Ascending aorta (tissue), 2 donors: Measurements from ENCODE around the gene BTBD1. TPM values are rescaled to one million over a fixed set of nuclear protein-coding genes. Genes with fewer than 3 reads are reported as not detected.
"Not testable (repeated sequence)": the region's sequence is repeated elsewhere in the genome, so short reads cannot be mapped to it uniquely, and the experiment has no call there.

ENCODE experiments used
- DNase-seq, 2 donors: peaks; one replicate each; pipeline ENCODE4 v3.0.0-alpha.2; 2019; ENCODE audit warnings: low spot score in 2 of 2
- H3K27ac ChIP-seq, 2 donors: fragments of 200-600 bp; sonication (generic); one replicate each; pipeline ENCODE4 v1.5.1; 2016 to 2017; ENCODE audit warnings: mild to moderate bottlenecking in 1 of 2
- H3K27me3 ChIP-seq: fragments of 200-600 bp; sonication (generic); one replicate; pipeline ENCODE4 v1.5.1; 2017
- H3K36me3 ChIP-seq, 2 donors: fragments of 200-600 bp; sonication (generic); one replicate each; pipeline ENCODE4 v1.5.1; 2016
- H3K4me1 ChIP-seq, 2 donors: fragments of 200-600 bp; sonication (generic); one replicate each; pipeline ENCODE4 v1.5.1; 2016 to 2017; ENCODE audit warnings: mild to moderate bottlenecking in 1 of 2
- H3K4me3 ChIP-seq, 2 donors: fragments of 200-600 bp; sonication (generic); one replicate each; pipeline ENCODE4 v1.5.1; 2016 to 2017; ENCODE audit warnings: mild to moderate bottlenecking in 1 of 2
- H3K9me3 ChIP-seq, 2 donors: fragments of 200-600 bp; sonication (generic); one replicate each; pipeline ENCODE4 v1.5.1; 2016
- CTCF ChIP-seq, 3 experiments: fragments of 200-600 bp in 2 of 3; fragments of 450-650 bp in 1 of 3; sonication (generic) in 2 of 3; IDR thresholded peaks; one replicate each; pipeline ENCODE4 v1.5.1; 2016 to 2019; ENCODE audit warnings: antibody characterized with exemption in 3 of 3, mild to moderate bottlenecking in 1 of 3, moderate library complexity in 1 of 3
- intact Hi-C: fragments of 100-400 bp; cut with DNase I; formaldehyde crosslinking; loops from one replicate; pipeline ENCODE4 v1.15.1; 2023
- total RNA-seq: library from RNA; depleted of rRNA; stranded (reverse); fragments of >200 nt; gene quantifications from one replicate; pipeline ENCODE4 v1.1.0, GENCODE V29; 2016

The BTBD1 gene
- total RNA-seq, 1 donor from 2014 or later, result 63.9 TPM

GRCh38 chr15:83012076-83012426 lies 55.0 kb downstream of the BTBD1 start:
- TF ChIP-seq CTCF (IDR thresholded peaks at IDR 0.05), result no peak
- Histone ChIP-seq H3K27me3 (no peaks in the 10 kb centered on the region), H3K27ac (peak overlapping the region; percentile 74 to 79), H3K4me1 (peaks cover 9 to 15% of the 10 kb centered on the region in 2 donors), H3K36me3 (peaks cover 26 to 28% of the 10 kb centered on the region in 2 donors), H3K4me3 (peak overlapping the region; percentile 87 to 96), H3K9me3 (no peaks in the 10 kb centered on the region)
- intact Hi-C loops, result loop anchor here (5.0 kb wide), 1 partner anchor 40 kb away; no protein-coding TSS in a partner anchor
- DNase-seq, result no peak

GRCh38 chr15:83011271-83012075 lies 55.6 kb downstream of the BTBD1 start, which contains the start of gene C15orf40:
C15orf40 (minus strand) TSS chr15:83011639; CDS start chr15:83011607, 32 bp downstream.
- peak; percentile 46 to 81 (median 80) for TF ChIP-seq CTCF (IDR thresholded peaks at IDR 0.05)
- Histone ChIP-seq H3K27ac (peak within 1 kb of the TSS; percentile 74 to 79), H3K9me3 (no peaks in the 10 kb centered on the region), H3K27me3 (no peaks in the 10 kb centered on the region), H3K36me3 (peaks cover 27 to 28% of the 10 kb centered on the region in 2 donors), H3K4me3 (peak within 1 kb of the TSS; percentile 87 to 96), H3K4me1 (peaks cover 9 to 15% of the 10 kb centered on the region in 2 donors)
- intact Hi-C loops, result loop anchor here (1.0 to 5.0 kb wide), 4 partner anchors 25 to 195 kb away; partner anchors contain the start of genes BTBD1, HDGFL3 and RAMAC
- DNase-seq, result peak; percentile 48 to 92

- DNase-seq, result peak; percentile 23 to 83
- peak; percentile 52 to 57 (median 54) for TF ChIP-seq CTCF (IDR thresholded peaks at IDR 0.05)
- intact Hi-C loops, result loop anchor here (1.0 to 5.0 kb wide), 4 partner anchors 24 to 196 kb away; partner anchors contain the start of genes BTBD1, HDGFL3 and RAMAC
- Histone ChIP-seq H3K36me3 (peaks cover 25 to 30% of the 10 kb centered on the region in 2 donors), H3K27me3 (no peaks in the 10 kb centered on the region), H3K27ac (peak overlapping the region; percentile 74 to 79), H3K4me3 (peak overlapping the region; percentile 87 to 96), H3K4me1 (peaks cover 9 to 15% of the 10 kb centered on the region in 2 donors), H3K9me3 (no peaks in the 10 kb centered on the region)
These were observed 56.3 kb downstream of the BTBD1 start for GRCh38 chr15:83010709-83011270.

GRCh38 chr15:83000672-83001031 lies 66.4 kb downstream of the BTBD1 start:
- not testable (repeated sequence) for DNase-seq, H3K36me3 ChIP-seq, H3K4me3 ChIP-seq, H3K27ac ChIP-seq, H3K9me3 ChIP-seq, H3K4me1 ChIP-seq, H3K27me3 ChIP-seq
- intact Hi-C loops, result loop anchor here (5.0 kb wide), 1 partner anchor 458 kb away; the partner anchor contains the start of gene RPS17

GRCh38 chr15:82999905-83000671 lies 67.0 kb downstream of the BTBD1 start:
- Histone ChIP-seq H3K9me3 (no peaks in the 10 kb centered on the region), H3K4me1 (peaks cover 0 to 3% of the 10 kb centered on the region in 2 donors), H3K36me3 (peaks cover 0 to 4% of the 10 kb centered on the region in 2 donors), H3K27me3 (no peaks in the 10 kb centered on the region), H3K27ac (peak overlapping the region in 1 of 2 donors; percentile 24), H3K4me3 (peak overlapping the region; percentile 28 to 44)
- TF ChIP-seq CTCF (IDR thresholded peaks at IDR 0.05), result peak in 2 of 3 experiments; percentile 39 to 49
- intact Hi-C loops, result loop anchor here (5.0 kb wide), 1 partner anchor 458 kb away; the partner anchor contains the start of gene RPS17
- no peak for DNase-seq
